GM12891 (cell line): ENCODE data around the gene ADAM10.
"Not testable (repeated sequence)": the region's sequence is repeated elsewhere in the genome, so short reads cannot be mapped to it uniquely, and the experiment has no call there.

Experiments used
- DNase-seq: peaks from one replicate; pipeline ENCODE4 v3.0.0; 2011; ENCODE audit warnings: low spot score; ENCODE audit not compliant: insufficient read length
- FAIRE-seq: peaks from 2 replicates; lab custom pipeline; 2011; peaks lifted over from hg19 to GRCh38; lab: Jason Lieb, UNC
- PAX5 ChIP-seq: IDR thresholded peaks from 2 replicates; pipeline ENCODE4 v1.6.1; 2011; ENCODE audit warnings: low read length, moderate library complexity, mild to moderate bottlenecking; ENCODE audit not compliant: insufficient read depth, severe bottlenecking
- POLR2A ChIP-seq: IDR thresholded peaks from 2 replicates; pipeline ENCODE4 v1.6.1; 2011; ENCODE audit warnings: low read depth, low read length, control low read depth
- POLR2AphosphoS5 ChIP-seq: IDR thresholded peaks from 2 replicates; pipeline ENCODE4 v1.6.1; 2011; ENCODE audit warnings: low read depth, low read length, control low read depth
- POU2F2 ChIP-seq: IDR thresholded peaks from 2 replicates; pipeline ENCODE4 v1.6.1; 2011; ENCODE audit warnings: low read depth, mild to moderate bottlenecking, control low read depth, low read length, moderate library complexity
- SPI1 ChIP-seq: IDR thresholded peaks from 2 replicates; pipeline ENCODE4 v1.6.1; 2011; ENCODE audit warnings: low read depth, low read length, control low read depth
- TAF1 ChIP-seq: IDR thresholded peaks from 2 replicates; pipeline ENCODE4 v1.6.1; 2011; ENCODE audit warnings: low read depth, low read length, control low read depth

The ADAM10 gene

DNA sequence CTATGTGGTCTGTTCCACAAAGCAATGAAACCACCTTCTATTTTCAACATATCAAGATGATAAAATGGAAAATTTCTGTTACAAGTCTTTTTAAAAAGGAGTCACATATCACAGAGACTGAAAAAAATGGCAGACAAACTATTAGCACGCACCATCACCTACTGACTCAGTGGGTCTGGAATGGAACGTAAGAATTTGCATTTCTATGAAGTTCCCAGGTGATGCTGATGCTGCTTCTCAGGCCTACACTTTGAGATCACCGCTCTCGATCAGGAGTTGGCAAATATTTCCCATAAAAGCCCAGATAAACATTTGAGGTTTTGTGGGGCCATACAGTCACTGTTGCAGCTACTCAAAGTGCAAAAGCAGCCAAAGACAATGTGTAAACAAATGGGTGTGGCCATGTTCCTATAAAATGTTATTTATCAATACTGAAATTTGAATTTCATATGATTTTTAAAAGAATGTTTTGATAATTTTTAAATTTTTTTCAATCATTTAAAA lies 142.9 kb downstream of the ADAM10 start:
- no peak for DNase-seq
- no peak for FAIRE-seq

GRCh38 chr15:58605931-58606530 lies 143.5 kb downstream of the ADAM10 start:
- FAIRE-seq (no peak), DNase-seq (no peak)
- TF ChIP-seq SPI1 = no peak
- TF ChIP-seq POLR2AphosphoS5 = no peak
- no peak for TF ChIP-seq TAF1
- TF ChIP-seq POU2F2 = no peak
- TF ChIP-seq POLR2A = no peak
- no peak for TF ChIP-seq PAX5

More for the DNA sequence above, 142.9 kb downstream of the ADAM10 start:
- TF ChIP-seq TAF1 (no peak), POU2F2 (no peak), PAX5 (no peak), SPI1 (no peak), POLR2AphosphoS5 (no peak), POLR2A (no peak)

DNA sequence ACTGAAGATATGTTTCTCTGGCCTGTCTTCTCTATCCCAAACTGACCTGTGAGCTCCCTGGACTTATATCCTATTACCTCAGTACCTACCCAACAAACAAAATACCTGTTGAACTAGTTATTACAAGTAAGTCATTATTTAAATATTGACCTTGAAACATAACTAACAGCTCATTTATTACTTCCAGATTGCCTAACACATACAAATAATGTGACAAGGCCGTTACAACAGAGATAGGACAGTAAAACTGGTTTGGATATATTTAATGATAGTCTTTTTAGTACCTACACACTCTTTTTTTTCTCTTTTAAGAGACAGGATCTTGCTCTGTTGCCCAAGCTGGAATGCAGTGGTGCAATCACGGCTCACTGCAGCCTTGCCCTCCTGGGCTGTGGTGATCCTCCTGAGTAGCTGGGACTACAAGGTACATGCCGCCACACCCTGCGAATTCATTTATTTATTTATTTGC lies 145.0 kb downstream of the ADAM10 start:
- FAIRE-seq = no peak

DNA sequence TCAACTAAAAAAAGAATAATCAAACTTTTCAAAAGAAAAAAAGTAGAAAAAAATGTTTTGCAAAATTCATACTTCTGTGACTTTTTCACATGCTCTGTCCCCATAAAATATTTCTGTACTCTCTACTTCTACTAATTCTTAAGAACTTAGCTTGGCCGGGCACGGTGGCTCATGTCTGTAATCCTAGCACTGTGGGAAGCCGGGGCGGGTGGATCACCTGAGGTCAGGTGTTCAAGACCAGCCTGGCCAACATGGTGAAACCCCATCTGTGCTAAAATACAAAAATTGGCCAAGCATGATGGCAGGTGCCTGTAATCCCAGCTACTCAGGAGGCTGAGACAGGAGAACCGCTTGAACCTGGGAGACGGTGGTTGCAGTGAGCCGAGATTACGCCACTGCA lies 145.6 kb downstream of the ADAM10 start:
- not testable (repeated sequence) for FAIRE-seq, DNase-seq

More for the DNA sequence above, 145.0 kb downstream of the ADAM10 start:
- DNase-seq = no peak
- TF ChIP-seq SPI1 (no peak), TAF1 (no peak), PAX5 (no peak), POLR2AphosphoS5 (no peak), POLR2A (no peak), POU2F2 (no peak)

DNA sequence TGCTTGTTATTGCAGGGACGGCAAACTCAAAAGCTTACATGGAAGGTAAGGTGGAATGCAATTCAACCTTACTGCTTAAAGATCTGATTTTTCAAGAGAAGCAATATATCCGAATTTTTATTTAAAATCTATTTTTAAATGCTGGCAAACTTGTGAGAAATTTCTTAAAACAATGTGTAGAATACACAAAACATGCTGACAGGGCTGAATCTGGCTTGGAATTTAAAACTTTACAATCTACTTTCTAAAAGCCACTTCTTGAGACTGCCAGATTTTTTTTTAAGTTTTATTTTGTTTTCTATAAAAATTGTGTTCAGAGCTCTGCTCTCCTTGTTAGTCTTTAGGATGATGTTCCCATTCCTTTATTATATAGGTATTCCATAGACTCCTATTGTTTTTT lies 146.7 kb downstream of the ADAM10 start:
- DNase-seq = no peak
- TF ChIP-seq SPI1 (no peak), POLR2AphosphoS5 (no peak), POLR2A (no peak), PAX5 (no peak), TAF1 (no peak), POU2F2 (no peak)
- FAIRE-seq = no peak

DNA sequence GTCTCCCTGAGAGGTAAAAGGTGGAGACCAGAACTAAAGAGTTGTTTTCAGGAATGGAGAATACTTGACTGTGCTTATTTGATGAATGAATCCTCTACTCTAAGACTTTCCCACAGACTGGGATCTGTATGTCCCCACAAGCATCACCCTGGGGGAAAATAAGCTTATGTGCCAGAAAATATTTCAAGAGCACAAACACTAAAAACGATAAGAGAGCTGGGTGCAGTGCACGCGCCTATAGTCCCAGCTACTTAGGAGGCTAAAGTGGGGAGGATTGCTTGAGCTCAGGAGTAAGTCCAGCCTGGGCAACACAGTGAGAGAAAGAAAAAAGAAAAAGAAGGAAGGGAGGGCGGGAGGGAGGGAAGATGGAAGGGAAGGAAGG lies 150.7 kb downstream of the ADAM10 start:
- no peak for TF ChIP-seq POU2F2
- no peak for TF ChIP-seq POLR2AphosphoS5
- TF ChIP-seq PAX5 = no peak
- TF ChIP-seq SPI1 = no peak
- TF ChIP-seq POLR2A = no peak
- no peak for TF ChIP-seq TAF1
- DNase-seq (no peak), FAIRE-seq (no peak)

DNA sequence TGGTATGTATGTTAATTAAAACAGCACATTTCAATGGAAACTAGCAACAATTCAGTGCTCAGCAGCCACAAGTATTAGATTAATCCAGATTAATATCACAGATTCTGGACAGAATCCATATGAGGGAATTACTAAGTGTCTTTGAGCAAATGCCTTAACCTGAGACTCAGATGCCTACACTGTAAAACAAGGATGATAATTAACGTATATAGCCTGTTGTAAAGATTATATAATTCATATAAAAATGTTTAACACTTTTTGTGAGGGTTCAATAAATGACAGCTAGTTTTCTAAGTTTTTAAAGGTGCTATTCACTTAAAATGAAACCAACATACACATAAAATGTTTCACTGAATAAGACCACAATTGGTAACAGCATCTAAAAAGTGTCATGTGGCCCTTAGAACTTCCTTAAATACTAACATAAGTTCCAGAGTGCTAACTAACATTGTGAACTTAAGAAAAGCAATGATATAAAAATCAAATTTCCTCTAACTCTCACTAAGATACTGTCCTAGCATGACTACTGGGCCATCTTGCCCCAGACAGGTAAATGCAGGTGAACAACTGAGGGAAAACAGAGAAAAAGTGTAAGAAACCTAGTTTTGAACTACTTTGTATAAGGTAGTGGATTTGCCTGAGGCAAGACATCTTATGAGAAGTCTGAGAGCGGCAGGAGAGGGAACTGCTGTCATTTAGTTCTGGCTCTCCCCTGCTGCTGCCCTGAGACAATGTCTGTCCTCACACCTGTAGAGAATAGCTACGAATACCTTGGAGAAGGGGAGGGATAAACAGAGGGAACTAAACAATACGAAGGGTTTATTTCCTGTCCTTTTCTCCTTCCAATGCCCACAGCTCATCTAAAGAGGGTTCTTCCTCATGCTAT lies 151.3 kb downstream of the ADAM10 start:
- DNase-seq (no peak), FAIRE-seq (peak; percentile 54)
- TF ChIP-seq SPI1 (no peak), POLR2A (no peak), POU2F2 (no peak), PAX5 (no peak), TAF1 (no peak), POLR2AphosphoS5 (no peak)

- DNase-seq = no peak
- no peak for TF ChIP-seq POU2F2
- no peak for TF ChIP-seq PAX5
- no peak for TF ChIP-seq TAF1
- TF ChIP-seq POLR2AphosphoS5 = no peak
- TF ChIP-seq SPI1 = no peak
- TF ChIP-seq POLR2A = no peak
- no peak for FAIRE-seq
Measured at GRCh38 chr15:58595516-58596263, 153.8 kb downstream of the ADAM10 start.

GRCh38 chr15:58594898-58595297 lies 154.6 kb downstream of the ADAM10 start:
- TF ChIP-seq POU2F2 = no peak
- no peak for TF ChIP-seq POLR2AphosphoS5
- no peak for TF ChIP-seq SPI1
- TF ChIP-seq PAX5 = no peak
- TF ChIP-seq TAF1 = no peak
- no peak for TF ChIP-seq POLR2A
- DNase-seq = no peak
- FAIRE-seq = peak; percentile 47
